RPMI8226 (cell line): ENCODE results near the gene PHLDB2.

ENCODE experiments used
- DNase-seq: peaks from one replicate; pipeline ENCODE4 v3.0.0-alpha.2; 2015

The PHLDB2 gene

DNA sequence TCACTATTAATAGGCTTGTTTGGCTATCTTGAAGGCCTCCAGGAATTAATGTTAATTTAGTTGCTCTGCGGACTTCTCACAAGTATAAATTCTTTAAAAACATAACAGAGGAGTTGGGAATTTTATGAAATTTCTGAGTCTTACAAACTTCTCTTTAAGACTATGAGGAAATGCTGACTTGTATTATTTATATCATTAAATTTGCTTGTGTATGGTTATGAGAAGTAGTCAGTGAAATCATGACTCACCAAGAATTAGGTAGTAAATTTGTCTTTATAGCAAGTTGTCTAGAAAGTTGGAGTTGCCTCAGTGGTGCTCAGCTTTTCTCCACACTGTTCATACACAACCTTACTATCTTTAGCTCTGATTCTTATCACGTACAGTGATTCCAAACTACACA is 26.5 kb downstream of the PHLDB2 start:
- no peak for DNase-seq

DNA sequence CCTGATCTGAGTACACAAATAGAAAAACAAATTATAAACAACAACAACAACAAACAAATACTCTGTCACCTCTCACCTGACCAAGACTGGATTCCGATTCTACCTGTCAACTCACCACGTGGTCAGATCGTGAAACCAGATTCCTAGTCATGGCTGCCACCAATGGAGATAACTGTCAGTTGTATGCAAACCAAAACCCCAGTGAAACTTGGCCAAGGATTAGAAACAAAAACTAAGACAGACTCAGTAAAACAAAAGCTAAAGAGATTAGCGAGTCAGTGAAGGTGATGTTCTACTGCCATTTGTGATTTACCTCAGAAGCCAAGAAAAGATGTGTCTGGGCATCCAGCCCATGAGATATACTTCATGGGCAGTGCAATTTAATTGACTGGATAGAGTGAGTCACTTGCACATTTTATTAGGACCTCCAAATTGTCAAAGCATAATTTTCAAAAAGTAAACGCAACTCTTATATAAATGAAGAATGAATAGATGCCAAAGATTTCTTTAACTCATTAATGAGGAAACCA is 31.1 kb downstream of the PHLDB2 start:
- DNase-seq = no peak

DNA sequence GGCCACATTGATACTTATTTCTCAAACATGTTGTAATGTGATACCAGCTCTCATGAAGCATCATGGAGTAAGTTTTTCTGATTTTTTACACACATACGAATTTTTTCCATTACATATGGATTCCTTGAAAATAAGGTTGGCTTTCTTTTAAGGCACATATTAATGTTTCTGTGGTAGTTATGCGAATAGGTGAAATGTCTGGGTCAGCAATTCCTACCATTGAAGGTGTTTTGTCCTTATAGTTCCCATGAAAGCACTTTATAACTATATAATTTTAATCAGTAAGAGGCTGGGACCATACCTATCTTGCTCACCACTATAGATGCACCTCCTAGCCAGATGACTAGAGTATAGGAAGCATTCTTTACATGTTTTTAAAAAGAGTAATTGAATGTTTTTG is 33.0 kb downstream of the PHLDB2 start:
- DNase-seq = no peak

DNA sequence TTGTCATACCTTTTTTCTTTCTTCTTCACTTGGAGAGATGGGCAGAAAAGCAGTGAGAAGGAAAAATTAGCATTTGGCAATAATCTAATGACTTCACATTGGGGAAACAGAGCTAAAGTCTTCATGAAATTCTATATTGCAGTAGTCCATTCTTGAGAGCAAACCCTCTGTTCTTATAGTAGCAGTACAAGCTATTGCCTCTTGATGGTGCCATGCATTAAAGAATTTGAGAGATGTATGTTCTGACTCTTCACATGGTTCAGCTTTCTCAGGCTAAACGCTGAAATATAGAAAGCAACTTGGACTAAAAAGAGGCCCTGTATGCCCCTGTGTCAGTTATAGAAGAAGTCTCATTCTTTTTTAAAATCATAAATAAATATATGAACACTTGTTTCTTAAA is 36.0 kb downstream of the PHLDB2 start:
- DNase-seq = no peak

DNA sequence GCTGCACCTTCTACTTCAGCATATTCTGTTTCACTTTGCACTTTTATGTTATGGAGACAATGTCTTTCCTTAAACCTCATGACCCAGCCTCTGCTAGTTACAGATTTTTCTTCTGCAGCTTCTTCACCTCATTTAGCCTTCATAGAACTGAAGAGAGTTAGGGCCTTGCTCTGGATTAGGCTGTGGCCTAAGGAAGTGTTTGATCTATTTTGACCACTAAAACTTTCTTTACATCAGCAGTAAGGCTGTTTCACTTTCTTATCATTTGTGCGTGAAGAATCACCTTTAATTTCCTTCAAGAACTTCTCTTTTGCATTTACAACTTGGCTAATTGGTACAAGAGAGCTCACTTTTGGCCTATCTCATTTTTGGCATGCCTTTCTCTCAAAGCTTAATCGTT is 40.9 kb downstream of the PHLDB2 start:
- no peak for DNase-seq

DNA sequence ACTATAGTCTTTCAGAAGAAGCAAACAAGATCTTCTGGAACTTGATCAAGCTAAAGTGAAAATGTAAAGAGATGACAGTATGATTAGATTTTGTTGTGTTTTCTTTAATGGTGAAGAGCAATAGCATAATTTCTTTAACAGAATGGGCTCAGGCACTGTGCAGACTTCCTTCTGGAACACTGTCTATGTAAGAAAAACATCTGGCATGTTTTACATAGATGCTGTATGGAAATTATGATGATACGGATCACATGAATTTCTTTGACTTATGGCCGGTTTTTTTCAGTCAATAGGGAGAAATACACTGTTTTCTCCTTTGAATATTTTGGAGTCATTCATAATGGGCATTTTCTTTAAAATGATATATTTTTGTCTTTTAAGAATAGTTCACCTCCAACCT is 42.6 kb downstream of the PHLDB2 start:
- DNase-seq = no peak

DNA sequence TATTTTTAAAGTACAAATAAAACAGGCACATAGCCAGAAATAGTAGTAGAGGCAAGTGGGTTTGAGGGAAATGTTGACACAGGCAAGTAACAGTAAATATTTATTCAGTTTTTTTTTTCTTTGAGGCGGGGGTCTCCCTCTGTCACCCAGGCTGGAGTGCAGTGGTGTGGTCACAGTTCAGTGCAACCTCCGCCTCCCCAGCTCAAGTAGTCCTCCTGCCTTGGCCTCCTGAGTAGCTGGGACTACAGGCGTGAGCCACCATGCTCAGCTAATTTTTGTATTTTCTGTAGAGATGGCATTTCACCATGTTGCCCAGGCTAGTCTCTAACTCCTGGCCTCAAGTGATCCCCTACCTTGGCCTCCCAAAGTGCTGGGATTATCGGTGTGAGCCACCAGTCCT is 43.5 kb downstream of the PHLDB2 start:
- no peak for DNase-seq

DNA sequence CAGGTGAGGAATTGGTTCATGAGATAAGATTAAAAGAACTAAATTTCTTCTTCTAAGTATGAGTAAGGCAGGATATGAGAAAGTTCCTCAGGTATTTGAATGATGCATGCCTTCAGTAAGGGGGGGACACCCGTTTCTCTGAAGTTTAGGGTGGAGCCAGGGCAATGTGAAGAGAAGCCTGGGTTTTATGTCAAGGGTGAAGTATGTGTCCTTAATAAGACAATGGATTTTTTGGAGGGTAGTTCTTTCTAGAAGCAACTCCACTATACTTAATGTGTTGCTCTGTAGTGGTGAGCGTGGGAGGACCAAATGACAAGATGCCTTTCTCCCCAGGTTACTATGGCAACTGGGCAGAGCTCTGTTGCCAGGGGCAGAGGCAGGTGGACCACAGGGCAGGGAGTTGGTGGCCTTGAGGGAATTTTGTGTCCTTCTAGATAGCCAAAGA is 44.0 kb downstream of the PHLDB2 start:
- DNase-seq = no peak

DNA sequence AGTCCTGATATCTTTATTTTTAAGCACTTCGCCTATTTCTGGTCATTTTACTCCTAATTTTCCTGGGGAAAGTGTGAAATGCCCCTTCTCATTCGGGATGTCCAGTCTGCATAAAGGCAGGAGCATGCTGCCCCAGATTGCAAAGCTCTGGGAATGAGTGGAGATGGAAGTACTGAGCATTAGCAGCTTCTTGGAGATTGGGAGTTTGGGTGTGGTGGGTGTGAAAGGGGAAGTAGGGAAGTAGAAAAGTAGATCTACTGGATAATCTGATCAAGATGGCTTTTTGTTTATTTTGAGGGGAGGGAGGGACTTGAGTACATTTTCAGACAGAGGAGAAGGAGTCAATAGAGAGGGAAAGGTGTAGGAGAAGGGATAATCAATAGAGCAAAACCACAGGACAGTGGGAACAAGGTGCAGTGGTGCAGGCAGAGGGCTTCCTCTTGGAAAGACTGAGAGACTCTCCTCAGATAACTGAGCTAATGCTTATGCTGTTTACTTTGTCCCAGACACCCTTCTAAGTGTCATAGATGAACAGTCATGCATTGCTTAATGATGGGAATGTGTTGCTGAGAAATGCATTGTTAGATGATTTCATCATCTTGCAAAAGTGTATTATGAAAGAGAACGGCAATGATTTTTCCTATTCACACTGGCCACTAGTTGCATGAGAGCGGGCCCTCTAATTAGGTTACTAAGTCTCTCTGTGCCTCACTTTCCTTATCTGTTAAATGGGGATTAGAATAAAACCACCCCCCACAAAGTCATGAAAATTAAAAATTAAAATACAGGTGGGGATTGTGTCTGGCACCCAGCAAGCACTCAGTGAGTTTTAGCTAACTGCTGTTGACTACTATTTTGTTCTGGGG is 45.5 kb downstream of the PHLDB2 start:
- no peak for DNase-seq

DNA sequence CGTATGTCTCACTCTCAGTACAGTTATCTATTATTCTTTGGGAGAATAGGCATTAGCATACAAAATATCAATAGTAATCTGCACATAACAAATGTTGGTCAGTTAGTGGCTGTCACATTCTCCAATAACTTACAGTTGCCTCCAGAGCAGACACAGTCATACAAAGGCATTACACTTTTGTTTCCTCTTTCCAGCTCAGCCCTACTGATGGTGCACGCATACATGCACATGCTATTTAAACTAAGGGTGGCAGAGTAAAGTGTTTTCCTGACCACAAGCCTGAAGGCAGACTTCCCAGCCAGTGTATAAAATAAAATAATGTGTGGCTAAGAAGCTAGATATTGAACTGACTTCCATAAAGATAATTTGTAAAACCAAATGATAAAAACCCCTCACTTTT is 47.6 kb downstream of the PHLDB2 start:
- no peak for DNase-seq

DNA sequence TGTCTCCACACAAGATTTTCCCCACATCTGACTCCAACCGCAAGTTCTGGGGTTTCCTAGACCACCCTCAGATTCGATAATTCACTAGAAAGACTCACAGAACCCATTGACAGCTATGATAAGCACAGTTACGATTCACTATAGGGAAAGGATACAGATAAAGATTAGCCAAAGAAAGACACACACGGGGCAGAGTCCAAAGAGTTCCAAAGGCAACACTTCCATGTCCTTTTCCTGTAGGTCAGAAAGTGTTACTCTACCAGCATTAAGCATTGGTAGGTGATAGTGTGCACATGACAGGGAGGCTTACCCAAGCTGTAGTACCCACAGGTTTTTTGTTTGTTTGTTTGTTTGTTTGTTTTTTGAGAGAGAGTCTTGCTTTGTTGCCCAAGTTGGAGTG is 48.1 kb downstream of the PHLDB2 start:
- no peak for DNase-seq

DNA sequence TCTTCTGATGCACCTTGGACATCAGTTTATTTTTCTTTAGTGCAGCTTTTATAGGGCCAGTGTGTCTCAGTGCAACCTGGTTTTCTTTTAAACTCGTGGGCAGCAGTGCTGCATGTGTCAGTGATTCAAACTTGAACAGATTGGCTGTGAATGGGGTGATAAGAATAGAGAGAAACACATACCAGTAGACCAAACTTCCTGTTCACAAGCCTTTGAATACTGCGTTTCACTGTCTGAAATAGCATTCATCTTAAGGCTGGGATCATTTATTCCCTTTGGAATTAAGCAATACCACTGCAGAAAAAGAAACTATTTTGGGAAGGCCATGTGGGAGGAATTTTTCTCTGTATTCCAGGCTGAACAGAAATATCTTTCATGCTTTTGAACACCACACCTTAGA is 51.7 kb downstream of the PHLDB2 start:
- DNase-seq = no peak

DNA sequence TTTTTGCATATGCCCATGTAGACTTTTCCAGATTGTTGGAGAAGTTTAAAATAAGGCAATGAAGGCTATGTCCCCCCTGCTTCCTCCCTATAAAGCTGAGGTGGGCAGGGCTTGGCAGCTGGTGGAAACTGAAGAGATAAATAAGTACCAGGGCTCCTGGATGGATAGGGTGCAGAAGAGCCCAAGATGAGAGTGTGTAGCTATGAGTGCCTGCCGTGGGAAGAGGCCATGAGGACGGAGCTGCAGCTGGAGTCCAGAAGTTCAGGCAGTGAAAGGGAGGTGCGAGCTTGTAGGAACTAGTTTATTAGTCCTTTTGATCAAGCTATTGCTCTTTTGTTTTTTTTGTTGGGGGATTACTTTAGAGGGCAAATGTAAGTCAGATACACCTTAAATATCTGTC is 52.4 kb downstream of the PHLDB2 start:
- DNase-seq = no peak

DNA sequence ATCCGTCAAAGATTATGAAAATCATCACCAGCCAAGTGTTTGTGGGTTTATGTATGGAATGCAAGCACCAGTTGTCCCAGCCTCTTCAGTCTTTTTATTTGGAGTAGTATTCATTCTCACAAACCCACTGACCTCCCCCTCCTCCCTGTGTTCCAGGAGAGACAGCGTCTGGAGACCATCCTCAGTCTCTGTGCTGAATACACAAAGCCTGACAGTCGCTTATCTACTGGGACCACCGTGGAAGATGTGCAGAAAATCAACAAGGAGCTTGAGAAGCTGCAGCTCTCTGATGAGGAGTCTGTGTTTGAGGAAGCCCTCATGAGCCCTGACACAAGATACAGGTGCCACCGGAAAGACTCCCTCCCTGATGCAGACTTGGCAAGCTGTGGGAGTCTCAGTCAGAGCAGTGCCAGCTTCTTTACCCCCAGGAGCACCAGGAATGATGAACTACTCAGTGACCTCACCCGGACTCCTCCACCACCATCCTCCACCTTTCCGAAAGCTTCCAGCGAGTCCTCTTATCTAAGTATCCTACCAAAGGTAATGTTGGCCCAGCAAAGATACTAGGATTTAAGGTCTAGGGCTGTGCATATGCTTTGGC is 54.2 kb downstream of the PHLDB2 start:
- no peak for DNase-seq

DNA sequence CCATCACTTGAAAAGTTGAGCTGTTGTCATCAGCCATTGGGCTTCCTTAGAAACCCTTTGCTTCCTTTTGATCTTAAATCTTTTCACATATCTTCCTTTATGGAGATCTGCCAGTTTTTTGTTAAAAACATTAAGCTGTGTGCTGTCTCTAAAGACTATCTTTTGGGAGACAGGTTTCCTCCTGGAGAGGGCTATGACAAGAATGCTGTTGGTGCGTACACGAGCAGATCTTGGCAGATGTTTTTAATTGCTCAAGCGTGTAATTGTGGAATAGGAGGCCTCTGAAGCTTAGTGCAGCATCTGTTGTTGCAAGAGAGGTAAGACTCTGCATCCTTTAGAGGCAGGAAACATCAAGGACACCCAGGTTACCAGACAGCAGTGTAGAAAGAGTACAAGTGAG is 56.8 kb downstream of the PHLDB2 start:
- DNase-seq = no peak

DNA sequence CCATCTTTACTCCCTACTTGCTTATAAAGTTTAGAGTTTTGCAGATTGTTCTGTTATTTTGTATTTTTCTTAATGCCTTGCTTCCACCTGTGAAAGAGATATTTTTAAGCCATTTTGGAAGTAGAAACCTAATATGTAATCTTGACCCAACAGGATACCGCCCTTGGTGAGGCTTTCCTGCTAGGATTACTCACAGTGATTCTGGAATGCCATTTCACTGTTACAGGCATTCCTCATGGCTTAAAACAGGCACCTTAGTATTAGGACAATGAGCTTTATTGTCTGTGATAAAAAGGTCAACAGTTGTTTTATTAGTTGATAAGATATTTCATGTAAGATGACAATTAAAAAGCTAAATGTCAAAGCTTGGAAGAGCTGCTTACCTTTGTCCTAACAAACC is 58.2 kb downstream of the PHLDB2 start:
- no peak for DNase-seq

DNA sequence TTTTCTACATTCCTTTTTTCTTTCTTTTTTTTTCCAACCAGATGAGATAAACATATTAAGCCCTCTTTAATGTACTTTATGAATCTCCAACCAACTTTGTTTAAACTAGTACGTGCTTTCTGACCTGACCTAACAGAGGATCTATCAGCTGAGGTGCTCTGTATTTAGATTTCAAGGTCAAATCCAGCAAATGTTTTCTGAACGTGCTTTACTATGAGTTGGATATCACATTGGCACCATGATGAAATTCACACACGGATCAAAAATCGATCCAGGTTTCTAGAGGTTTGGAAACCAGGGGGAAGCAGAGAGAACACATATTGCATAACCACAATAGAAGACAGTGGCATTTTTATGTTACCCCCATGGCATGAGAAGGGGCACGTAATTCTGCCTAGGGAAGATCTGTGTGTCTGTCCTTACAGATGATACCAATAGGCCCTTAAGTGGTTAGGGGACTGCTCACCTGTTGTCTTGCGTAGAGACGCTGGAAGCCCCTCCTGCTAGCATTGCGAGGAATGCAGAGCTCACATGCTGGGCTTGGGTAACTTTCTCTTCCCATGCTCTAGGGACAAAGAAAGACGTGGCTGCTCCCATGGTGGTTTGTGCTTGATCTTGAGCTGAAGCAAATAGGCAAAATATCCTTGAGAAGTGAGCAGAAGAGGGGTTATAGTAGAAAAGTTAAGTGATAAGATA is 60.5 kb downstream of the PHLDB2 start:
- DNase-seq = no peak

DNA sequence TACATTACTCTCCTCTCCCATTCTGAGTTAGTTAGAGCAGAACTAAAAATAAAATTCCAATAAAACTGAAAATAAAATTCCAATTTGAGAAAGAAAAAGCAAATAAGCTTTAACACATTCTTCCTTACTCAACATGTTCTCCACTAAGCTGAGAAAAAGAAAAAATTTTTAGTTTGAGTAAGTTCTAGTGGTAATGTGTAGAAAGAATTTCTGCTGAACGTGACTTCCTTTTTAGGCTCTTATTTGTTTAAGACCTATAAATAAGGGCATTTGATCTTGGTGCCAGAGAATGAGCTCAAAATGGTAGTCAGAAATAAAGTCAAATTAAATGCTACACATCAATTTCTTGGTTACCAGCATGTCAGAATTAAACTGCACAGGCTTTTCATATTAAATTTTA is 62.1 kb downstream of the PHLDB2 start:
- DNase-seq = no peak

DNA sequence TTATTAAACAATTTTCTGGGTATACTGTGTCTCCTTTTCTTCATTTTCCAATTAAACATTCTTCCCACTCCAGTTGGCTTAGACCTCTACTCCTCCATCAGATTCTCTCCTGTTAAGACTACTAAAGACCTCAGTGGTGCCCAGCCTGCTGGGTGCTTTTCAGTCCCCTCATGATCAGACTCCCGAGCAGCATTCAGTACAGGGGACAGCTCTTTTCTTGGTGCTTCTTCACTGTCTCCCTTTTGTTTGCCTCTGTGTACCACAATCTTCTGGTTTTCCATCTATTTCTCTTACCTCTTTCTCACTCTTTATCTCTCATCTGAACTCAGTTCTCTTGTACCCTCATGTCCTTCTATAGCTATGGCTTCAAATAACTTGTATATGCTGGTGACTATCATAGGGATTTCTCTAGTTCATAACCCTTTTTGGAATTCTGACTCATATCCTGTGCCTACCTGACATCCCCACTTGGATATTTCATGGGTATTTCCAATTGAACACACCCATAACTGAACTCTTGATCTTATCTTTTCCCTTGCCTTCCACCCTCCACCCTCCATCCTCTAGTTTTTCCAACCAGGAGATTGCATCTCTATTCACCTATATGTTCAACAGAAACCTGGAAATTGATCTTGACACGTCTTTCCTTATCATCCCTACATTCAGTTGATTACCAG is 64.2 kb downstream of the PHLDB2 start:
- no peak for DNase-seq

DNA sequence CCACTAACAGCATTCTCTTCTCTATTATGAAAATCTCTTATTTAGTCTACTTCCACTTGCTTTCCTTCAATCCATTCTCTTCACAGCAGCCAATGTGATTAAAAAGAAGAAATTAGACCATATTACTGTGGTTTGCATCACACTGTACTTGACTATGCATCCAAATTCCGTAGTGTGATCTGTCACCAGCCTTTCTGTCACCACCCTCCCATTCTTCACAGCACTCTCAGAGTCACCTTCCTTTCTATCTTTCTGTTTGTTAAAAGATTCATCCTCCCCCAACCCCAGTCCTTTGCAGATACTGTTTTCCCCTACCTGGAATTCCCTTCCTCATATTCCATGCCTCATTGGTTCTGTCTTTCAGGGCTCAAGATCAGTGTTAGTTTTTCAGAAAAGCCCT is 64.7 kb downstream of the PHLDB2 start:
- DNase-seq = no peak

DNA sequence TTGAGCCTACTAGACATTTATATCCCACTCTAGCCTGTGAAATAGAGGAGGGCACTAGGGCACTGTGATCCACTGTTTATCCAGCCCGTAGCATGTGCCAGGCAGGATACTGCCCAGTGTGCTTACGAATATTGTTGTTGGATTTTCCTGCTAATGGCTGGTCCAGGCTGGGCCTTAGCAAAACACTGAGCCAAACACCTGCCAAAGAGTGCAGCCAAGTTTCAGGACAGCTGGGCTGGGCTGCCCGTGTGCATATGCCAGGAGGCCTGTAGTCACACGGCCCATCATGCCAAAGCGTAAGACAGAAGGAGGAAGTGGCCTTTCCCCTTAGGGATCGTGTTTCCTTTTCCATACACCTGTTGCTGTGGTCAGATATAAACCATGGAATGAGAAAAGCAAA is 65.2 kb downstream of the PHLDB2 start:
- DNase-seq = peak; percentile 10

DNA sequence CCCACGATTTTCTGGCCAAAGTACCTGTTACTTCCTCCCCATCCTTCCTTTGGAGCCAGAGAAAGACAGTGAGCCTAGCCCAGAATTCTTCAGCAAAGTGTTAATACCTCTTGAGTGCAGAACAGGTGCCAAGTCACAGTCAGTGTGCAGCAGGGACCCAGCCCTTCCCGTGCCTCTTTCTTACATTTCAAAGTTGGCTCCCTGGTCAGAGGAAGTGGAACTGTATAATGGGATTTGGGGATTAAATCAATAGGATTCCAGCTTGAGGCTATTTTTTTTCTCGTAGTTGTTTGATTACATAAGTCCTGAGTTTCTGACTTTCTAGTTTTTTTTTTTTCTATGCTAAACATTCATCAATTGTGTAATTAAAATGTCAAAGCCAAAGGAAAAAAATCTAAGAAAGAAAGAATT is 67.2 kb downstream of the PHLDB2 start:
- DNase-seq = no peak

DNA sequence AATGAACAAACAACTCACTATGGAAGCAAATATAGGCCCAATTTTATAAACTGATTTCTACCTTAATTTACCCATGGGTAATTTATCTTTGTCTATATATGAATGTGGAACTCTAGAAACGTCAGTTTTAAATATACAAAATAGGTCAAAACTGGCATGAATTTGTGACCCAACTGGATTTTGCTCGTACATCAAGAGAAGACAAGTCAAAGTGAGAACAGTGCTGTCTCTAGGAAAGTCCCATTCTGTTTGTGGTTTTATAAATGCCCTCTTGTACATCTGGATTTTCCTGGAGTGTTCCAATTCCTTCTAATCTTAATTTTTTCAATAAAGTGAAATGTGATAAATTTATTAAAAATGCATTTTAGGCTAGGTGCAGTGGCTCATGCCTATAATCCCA is 69.5 kb downstream of the PHLDB2 start:
- no peak for DNase-seq
